Mucosa of gallbladder (tissue), 1 donor: ENCODE results near the gene FUZ. TPM values are rescaled to one million over a fixed set of nuclear protein-coding genes. Genes with fewer than 3 reads are reported as not detected.

Experiments
- total RNA-seq: library from RNA; stranded (reverse); gene quantifications from one replicate; pipeline ENCODE4 v1.2.1, GENCODE V29; 2021
- donor health status: DM: no; HTN: no; CAD: no.

The FUZ gene
- total RNA-seq, 1 donor from 2014 or later = 36.7 TPM

Other genes with a start within 250 kb of the FUZ start
- gene NOSIP, start 232.7 kb downstream of the FUZ start, total RNA-seq = 56.3 TPM
- 18.2 TPM for gene PRRG2, start 232.0 kb downstream of the FUZ start, total RNA-seq
- 42.7 TPM for gene PRR12, start 222.1 kb downstream of the FUZ start, total RNA-seq
- gene RRAS, start 173.1 kb downstream of the FUZ start, total RNA-seq = 96.1 TPM
- 86.0 TPM for gene SCAF1, start 171.1 kb downstream of the FUZ start, total RNA-seq
- gene IRF3, start 147.4 kb downstream of the FUZ start, total RNA-seq = 174 TPM
- 18.9 TPM for gene BCL2L12, start 147.4 kb downstream of the FUZ start, total RNA-seq
- gene PRMT1, start 136.0 kb downstream of the FUZ start, total RNA-seq = 103 TPM
- 1.3 TPM for gene ADM5, start 123.7 kb downstream of the FUZ start, total RNA-seq
- 14.2 TPM for gene CPT1C, start 122.2 kb downstream of the FUZ start, total RNA-seq
- gene TSKS, start 50.0 kb downstream of the FUZ start, total RNA-seq = 0.58 TPM
- gene AP2A1, start 46.3 kb downstream of the FUZ start, total RNA-seq = 76.3 TPM
- gene MED25, start 5.0 kb upstream of the FUZ start, total RNA-seq = 66.0 TPM
- gene PTOV1, start 37.9 kb upstream of the FUZ start, total RNA-seq = 249 TPM
- gene PNKP, start 54.3 kb upstream of the FUZ start, total RNA-seq = 103 TPM
- 48.5 TPM for gene AKT1S1, start 64.1 kb upstream of the FUZ start, total RNA-seq
- gene TBC1D17, start 64.4 kb upstream of the FUZ start, total RNA-seq = 68.1 TPM
- gene IL4I1, start 83.6 kb upstream of the FUZ start, total RNA-seq = 0.81 TPM
- 20.2 TPM for gene ATF5, start 115.9 kb upstream of the FUZ start, total RNA-seq
- gene NUP62, start 116.2 kb upstream of the FUZ start, total RNA-seq = 45.9 TPM
- 1.5 TPM for gene SIGLEC11, start 147.9 kb upstream of the FUZ start, total RNA-seq
- 73.7 TPM for gene VRK3, start 212.1 kb upstream of the FUZ start, total RNA-seq
- gene ZNF473, start 212.7 kb upstream of the FUZ start, total RNA-seq = 8.3 TPM